Neural progenitor cell (in vitro differentiated cells): ENCODE data around the gene PARD3B. TPM values are rescaled to one million over a fixed set of nuclear protein-coding genes. Genes with fewer than 3 reads are reported as not detected.

Experiments
- DNase-seq: peaks from one replicate; pipeline ENCODE4 v3.0.0-alpha.2; 2016; ENCODE audit warnings: low spot score
- H2AFZ ChIP-seq: fragments of 200-600 bp; sonication (generic); replicated peaks from 2 replicates; pipeline ENCODE4 v1.6.1; 2016; ENCODE audit warnings: antibody characterized with exemption
- H3F3A ChIP-seq: fragments of 200-600 bp; sonication (generic); 2 replicates; pipeline ENCODE4 v1.6.1; 2016; ENCODE audit warnings: antibody characterized with exemption, low read depth
- H3K27ac ChIP-seq: fragments of 200-600 bp; sonication (generic); 2 replicates; pipeline ENCODE4 v1.5.1; 2016; ENCODE audit warnings: mild to moderate bottlenecking
- H3K27me3 ChIP-seq: fragments of 200-600 bp; sonication (generic); 2 replicates; pipeline ENCODE4 v1.6.1; 2016; ENCODE audit warnings: mild to moderate bottlenecking, moderate library complexity
- H3K36me3 ChIP-seq: fragments of 200-600 bp; sonication (generic); 2 replicates; pipeline ENCODE4 v1.5.1; 2016
- H3K4me1 ChIP-seq: fragments of 200-600 bp; sonication (generic); 2 replicates; pipeline ENCODE4 v1.6.1; 2016; ENCODE audit warnings: mixed run types
- H3K4me2 ChIP-seq: fragments of 200-600 bp; sonication (generic); 2 replicates; pipeline ENCODE4 v1.6.1; 2016
- H3K4me3 ChIP-seq: fragments of 200-600 bp; sonication (generic); 2 replicates; pipeline ENCODE4 v1.5.1; 2016
- H3K79me2 ChIP-seq: fragments of 200-600 bp; sonication (generic); 2 replicates; pipeline ENCODE4 v1.6.1; 2016; ENCODE audit warnings: low read depth
- H3K9ac ChIP-seq: fragments of 200-600 bp; sonication (generic); 2 replicates; pipeline ENCODE4 v1.6.1; 2016
- H3K9me3 ChIP-seq: fragments of 200-600 bp; sonication (generic); 2 replicates; pipeline ENCODE4 v1.5.1; 2016; ENCODE audit warnings: low read depth
- H4K20me1 ChIP-seq: fragments of 200-600 bp; sonication (generic); 2 replicates; pipeline ENCODE4 v1.6.1; 2016; ENCODE audit warnings: low read depth
- H3K27ac Mint-ChIP-seq: 3 replicates; pipeline ENCODE4 v1.8.0; 2021; ENCODE audit warnings: mixed read lengths
- H3K27me3 Mint-ChIP-seq: 2 replicates; pipeline ENCODE4 v1.8.0; 2022; ENCODE audit warnings: low read depth, mild to moderate bottlenecking, inconsistent platforms, moderate library complexity, mixed read lengths; ENCODE audit not compliant: insufficient read depth
- H3K36me3 Mint-ChIP-seq: 3 replicates; pipeline ENCODE4 v1.8.0; 2021; ENCODE audit warnings: mixed read lengths
- H3K4me1 Mint-ChIP-seq: 3 replicates; pipeline ENCODE4 v1.8.0; 2021; ENCODE audit warnings: mixed read lengths
- H3K4me3 Mint-ChIP-seq: 3 replicates; pipeline ENCODE4 v1.8.0; 2021; ENCODE audit warnings: mild to moderate bottlenecking, moderate library complexity, mixed read lengths
- H3K9me3 Mint-ChIP-seq: 3 replicates; pipeline ENCODE4 v1.8.0; 2020; ENCODE audit warnings: mixed read lengths
- EZH2 ChIP-seq: fragments of 200-600 bp; sonication (generic); IDR thresholded peaks from 2 replicates; pipeline ENCODE4 v1.6.1; 2017; ENCODE audit warnings: antibody characterized with exemption, mild to moderate bottlenecking, moderate library complexity
- EZH2phosphoT487 ChIP-seq: fragments of 200-600 bp; sonication (generic); IDR thresholded peaks from 2 replicates; pipeline ENCODE4 v1.6.1; 2017; ENCODE audit warnings: antibody characterized with exemption
- total RNA-seq: library from RNA; depleted of rRNA; stranded (reverse); fragments of >200 nt; gene quantifications from 2 replicates; pipeline ENCODE4 v1.2.3, GENCODE V29; 2015; ENCODE audit warnings: low replicate concordance
- TF ChIP-seq, protein P1 (sequence below): fragments of 200-600 bp; sonication (generic); IDR thresholded peaks from 2 replicates; pipeline ENCODE4 v1.5.1; 2017; ENCODE audit warnings: antibody characterized with exemption, mild to moderate bottlenecking

PARD3B gene
- total RNA-seq, 1 donor from 2014 or later = 8.4 TPM

DNA sequence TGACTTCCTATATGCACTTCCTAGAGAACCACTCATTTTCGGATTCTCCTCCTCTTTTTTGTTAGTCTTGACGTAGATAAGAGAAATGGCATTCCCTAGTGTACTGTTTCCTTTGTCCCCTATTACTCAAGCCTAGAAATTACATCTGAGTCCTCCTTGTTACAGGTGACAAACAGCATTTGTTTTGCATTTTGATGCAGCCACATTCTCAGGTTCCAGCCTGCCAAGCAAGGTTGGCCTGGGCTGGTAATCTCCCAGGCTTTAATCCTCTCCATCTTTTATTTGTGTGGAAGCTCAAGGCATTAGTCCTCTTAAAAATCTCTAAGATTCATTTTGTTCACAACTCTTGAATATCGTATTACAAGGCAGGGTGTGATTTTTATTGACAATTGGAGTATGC, 819.0 kb downstream of the PARD3B start:
- Mint-ChIP-seq H3K4me1 (peaks cover 20% of the 10 kb centered on the region), H3K27ac (no peak overlapping the region), H3K4me3 (no peak overlapping the region), H3K27me3 (no peaks in the 10 kb centered on the region), H3K9me3 (no peaks in the 10 kb centered on the region), H3K36me3 (no peaks in the 10 kb centered on the region)
- TF ChIP-seq, protein P1, sequence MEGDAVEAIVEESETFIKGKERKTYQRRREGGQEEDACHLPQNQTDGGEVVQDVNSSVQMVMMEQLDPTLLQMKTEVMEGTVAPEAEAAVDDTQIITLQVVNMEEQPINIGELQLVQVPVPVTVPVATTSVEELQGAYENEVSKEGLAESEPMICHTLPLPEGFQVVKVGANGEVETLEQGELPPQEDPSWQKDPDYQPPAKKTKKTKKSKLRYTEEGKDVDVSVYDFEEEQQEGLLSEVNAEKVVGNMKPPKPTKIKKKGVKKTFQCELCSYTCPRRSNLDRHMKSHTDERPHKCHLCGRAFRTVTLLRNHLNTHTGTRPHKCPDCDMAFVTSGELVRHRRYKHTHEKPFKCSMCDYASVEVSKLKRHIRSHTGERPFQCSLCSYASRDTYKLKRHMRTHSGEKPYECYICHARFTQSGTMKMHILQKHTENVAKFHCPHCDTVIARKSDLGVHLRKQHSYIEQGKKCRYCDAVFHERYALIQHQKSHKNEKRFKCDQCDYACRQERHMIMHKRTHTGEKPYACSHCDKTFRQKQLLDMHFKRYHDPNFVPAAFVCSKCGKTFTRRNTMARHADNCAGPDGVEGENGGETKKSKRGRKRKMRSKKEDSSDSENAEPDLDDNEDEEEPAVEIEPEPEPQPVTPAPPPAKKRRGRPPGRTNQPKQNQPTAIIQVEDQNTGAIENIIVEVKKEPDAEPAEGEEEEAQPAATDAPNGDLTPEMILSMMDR = no peak
- TF ChIP-seq EZH2 = no peak
- TF ChIP-seq EZH2phosphoT487 = no peak
- no peaks in the 10 kb centered on the region for H3K36me3 ChIP-seq
- H3K9me3 ChIP-seq = no peaks in the 10 kb centered on the region
- peak; percentile 28 for DNase-seq
- no peaks in the 10 kb centered on the region for H4K20me1 ChIP-seq
- no peak overlapping the region for H2AFZ ChIP-seq
- no peaks in the 10 kb centered on the region for H3K27me3 ChIP-seq
- H3K9ac ChIP-seq = no peak overlapping the region
- H3K4me2 ChIP-seq = no peak overlapping the region
- no peak overlapping the region for H3K4me3 ChIP-seq
- H3F3A ChIP-seq = peaks cover 9% of the 10 kb centered on the region
- peaks cover 7% of the 10 kb centered on the region for H3K4me1 ChIP-seq
- no peaks in the 10 kb centered on the region for H3K79me2 ChIP-seq
- no peak overlapping the region for H3K27ac ChIP-seq

DNA sequence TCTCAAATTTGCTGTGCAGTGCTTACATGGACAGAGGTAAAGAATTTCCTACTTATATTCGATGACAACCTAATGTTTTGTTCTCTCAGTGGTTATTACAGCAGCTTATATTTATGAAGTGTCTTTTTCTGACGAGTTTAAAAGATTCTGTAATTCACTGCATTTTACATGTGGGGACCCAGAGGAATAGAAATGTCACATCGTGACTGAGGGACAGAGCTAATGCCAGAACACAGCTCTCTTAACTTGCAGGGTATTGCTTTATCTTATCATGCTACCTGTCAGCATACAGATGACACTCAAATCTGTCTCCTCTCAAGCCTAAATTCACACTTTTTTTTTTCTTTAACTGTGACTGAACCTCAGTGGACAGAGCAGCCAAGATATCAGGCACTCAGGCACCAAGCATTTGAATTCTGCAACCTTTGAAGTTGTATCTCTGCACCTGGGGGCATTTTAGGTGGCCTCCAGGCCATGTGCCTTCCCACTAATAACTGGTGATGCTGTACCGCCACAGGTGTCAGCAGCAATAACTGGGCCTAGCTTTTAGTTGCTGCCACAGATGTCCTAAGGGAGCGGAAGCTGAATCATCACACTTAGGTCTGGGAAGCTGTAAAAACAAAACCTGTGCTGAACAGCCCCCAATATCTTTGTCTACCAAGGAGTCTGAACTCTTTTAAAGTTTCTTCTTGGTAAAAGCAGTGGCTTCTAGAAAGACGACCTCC, 821.2 kb downstream of the PARD3B start:
- Histone ChIP-seq H3K4me1 (peaks cover 7% of the 10 kb centered on the region), H3K27ac (no peak overlapping the region), H3K4me3 (no peak overlapping the region), H2AFZ (no peak overlapping the region), H3K9me3 (no peaks in the 10 kb centered on the region), H3K27me3 (no peaks in the 10 kb centered on the region), H3K9ac (no peak overlapping the region), H3K79me2 (no peaks in the 10 kb centered on the region), H3K36me3 (no peaks in the 10 kb centered on the region), H3K4me2 (no peak overlapping the region), H3F3A (peaks cover 9% of the 10 kb centered on the region), H4K20me1 (no peaks in the 10 kb centered on the region)
- H3K4me1 Mint-ChIP-seq = peaks cover 20% of the 10 kb centered on the region
- no peaks in the 10 kb centered on the region for H3K27me3 Mint-ChIP-seq
- TF ChIP-seq EZH2phosphoT487 (no peak), EZH2 (no peak)
- TF ChIP-seq, protein P1 = no peak
- H3K9me3 Mint-ChIP-seq = no peaks in the 10 kb centered on the region
- no peak for DNase-seq
- H3K27ac Mint-ChIP-seq = no peak overlapping the region
- H3K36me3 Mint-ChIP-seq = no peaks in the 10 kb centered on the region
- H3K4me3 Mint-ChIP-seq = no peak overlapping the region

DNA sequence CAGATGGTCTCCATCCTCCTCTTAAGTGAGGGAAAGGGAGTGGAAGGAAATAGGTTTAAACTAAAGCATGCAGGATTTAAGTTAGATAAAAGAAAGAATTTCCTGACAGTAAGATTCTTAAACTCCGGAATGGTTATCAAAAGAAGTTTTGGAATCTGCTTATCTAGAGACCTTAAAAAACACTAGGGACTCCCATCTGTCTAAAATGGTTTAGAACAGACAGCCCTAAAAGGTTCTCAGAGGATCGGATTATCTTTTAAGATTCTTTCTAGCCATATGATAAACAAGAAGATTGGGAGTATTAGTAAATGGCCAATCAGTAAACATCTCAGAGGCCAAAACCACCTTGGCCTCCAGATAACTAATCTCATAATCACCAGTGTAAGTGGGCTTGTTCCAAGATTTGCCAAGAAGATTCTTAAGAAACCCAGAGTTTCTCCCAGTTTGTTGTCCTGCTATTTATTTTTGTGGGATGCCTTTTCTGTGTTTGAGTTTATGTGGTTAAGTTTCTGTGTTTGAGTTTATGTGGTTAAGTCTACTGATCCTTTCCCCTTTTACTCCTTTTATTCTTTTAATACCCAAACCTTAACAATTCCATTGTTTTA, 822.2 kb downstream of the PARD3B start:
- Histone ChIP-seq H2AFZ (no peak overlapping the region), H3K79me2 (no peaks in the 10 kb centered on the region), H3K4me2 (no peak overlapping the region), H3K9me3 (no peaks in the 10 kb centered on the region), H3K36me3 (no peaks in the 10 kb centered on the region), H3K27me3 (no peaks in the 10 kb centered on the region), H3K9ac (no peak overlapping the region), H3K27ac (no peak overlapping the region), H3F3A (peaks cover 9% of the 10 kb centered on the region), H3K4me1 (peaks cover 7% of the 10 kb centered on the region), H4K20me1 (no peaks in the 10 kb centered on the region), H3K4me3 (no peak overlapping the region)
- TF ChIP-seq, protein P1 = no peak
- TF ChIP-seq EZH2 (no peak), EZH2phosphoT487 (no peak)
- Mint-ChIP-seq H3K27me3 (no peaks in the 10 kb centered on the region), H3K36me3 (no peaks in the 10 kb centered on the region), H3K9me3 (no peaks in the 10 kb centered on the region), H3K4me1 (peaks cover 19% of the 10 kb centered on the region), H3K4me3 (no peak overlapping the region), H3K27ac (no peak overlapping the region)
- DNase-seq = no peak
